SK-N-SH (cell line): ENCODE measurements around the gene PRKCA. TPM values are rescaled to one million over a fixed set of nuclear protein-coding genes. Genes with fewer than 3 reads are reported as not detected.

ENCODE experiments used
- CTCF ChIA-PET: fragments of 300-600, 350-600 bp; formaldehyde crosslinking; extraction: SDS; loops from one replicate; lab custom pipeline; 2021; lab: Yijun Ruan, JAX
- POLR2A ChIA-PET: fragments of 350-600 bp; sonication (Branson Sonifier 250); formaldehyde crosslinking; extraction: SDS; loops from one replicate; lab custom pipeline; 2020; ENCODE audit warnings: antibody characterized with exemption, inconsistent platforms; lab: Yijun Ruan, JAX
- DNase-seq: peaks from one replicate; pipeline ENCODE4 v3.0.0; 2012
- H2AFZ ChIP-seq: fragments of 200-600 bp; sonication (generic); 2 replicates; pipeline ENCODE4 v1.8.1; 2016; ENCODE audit warnings: antibody characterized with exemption, mild to moderate bottlenecking, low read depth
- H3F3A ChIP-seq: fragments of 200-600 bp; sonication (generic); replicated peaks from 2 replicates; pipeline ENCODE3; 2016; ENCODE audit warnings: antibody characterized with exemption, mild to moderate bottlenecking; ENCODE audit not compliant: insufficient read depth
- H3K27ac ChIP-seq, 2 experiments: fragments of 200-500 bp in 1 of 2; fragments of 200-600 bp in 1 of 2; sonication (Bioruptor generic) in 1 of 2; sonication (generic), shearing (Covaris generic) in 1 of 2; 2 replicates each; pipeline versions ENCODE4 v1.5.1 to v1.6.1; 2014 to 2016; ENCODE audit warnings: low read depth in 2 of 2, inconsistent platforms in 1 of 2, low read length in 1 of 2, mild to moderate bottlenecking in 1 of 2, mixed read lengths in 1 of 2
- H3K27me3 ChIP-seq: fragments of 200-600 bp; sonication (generic), shearing (Covaris generic); 2 replicates; pipeline ENCODE4 v1.6.1; 2016; ENCODE audit warnings: mixed run types; ENCODE audit not compliant: insufficient read depth
- H3K36me3 ChIP-seq, 2 experiments: fragments of 200-500 bp in 1 of 2; fragments of 200-600 bp in 1 of 2; sonication (Bioruptor generic) in 1 of 2; sonication (generic) in 1 of 2; replicated peaks in 1 of 2; 2 replicates each; pipeline versions ENCODE3 to v1.5.1; 2014 to 2016; ENCODE audit warnings: low read length in 1 of 2, mild to moderate bottlenecking in 1 of 2; ENCODE audit not compliant: insufficient read depth in 2 of 2, control insufficient read depth in 1 of 2
- H3K4me1 ChIP-seq, 2 experiments: fragments of 200-500 bp in 1 of 2; fragments of 200-600 bp in 1 of 2; sonication (Bioruptor generic) in 1 of 2; sonication (generic), shearing (Covaris generic) in 1 of 2; 2 replicates each; pipeline versions ENCODE4 v1.5.1 to v1.6.1; 2014 to 2016; ENCODE audit warnings: low read depth in 1 of 2, low read length in 1 of 2, mixed run types in 1 of 2; ENCODE audit not compliant: insufficient read depth in 2 of 2, control insufficient read depth in 1 of 2
- H3K4me2 ChIP-seq: fragments of 200-600 bp; sonication (generic), shearing (Covaris generic); 2 replicates; pipeline ENCODE4 v1.6.1; 2017; ENCODE audit warnings: mixed run types
- H3K4me3 ChIP-seq, 2 experiments: fragments of 200-500 bp in 1 of 2; fragments of 200-600 bp in 1 of 2; sonication (Bioruptor generic) in 1 of 2; sonication (generic), shearing (Covaris generic) in 1 of 2; 2 replicates each; pipeline versions ENCODE4 v1.5.1 to v1.8.1; 2014 to 2016; ENCODE audit warnings: low read depth in 2 of 2, inconsistent platforms in 1 of 2, low read length in 1 of 2, mild to moderate bottlenecking in 1 of 2, mixed read lengths in 1 of 2, moderate library complexity in 1 of 2
- H3K79me2 ChIP-seq: fragments of 200-600 bp; sonication (generic); 2 replicates; pipeline ENCODE4 v1.8.1; 2017; ENCODE audit warnings: mild to moderate bottlenecking; ENCODE audit not compliant: insufficient read depth
- H3K9ac ChIP-seq: fragments of 200-600 bp; sonication (generic); 2 replicates; pipeline ENCODE4 v1.6.1; 2017; ENCODE audit warnings: mixed run types
- H3K9me2 ChIP-seq: fragments of 200-600 bp; sonication (generic); 2 replicates; pipeline ENCODE4 v1.6.1; 2017; ENCODE audit warnings: mixed run types
- H3K9me3 ChIP-seq: fragments of 200-600 bp; sonication (generic); 2 replicates; pipeline ENCODE4 v1.6.1; 2017; ENCODE audit warnings: mixed run types, mild to moderate bottlenecking, moderate library complexity
- H4K20me1 ChIP-seq: fragments of 200-600 bp; sonication (generic); 2 replicates; pipeline ENCODE4 v1.6.1; 2017; ENCODE audit warnings: mild to moderate bottlenecking, mixed run types; ENCODE audit not compliant: insufficient read depth
- CHD2 ChIP-seq: fragments of 150-350 bp; IDR thresholded peaks from 2 replicates; pipeline ENCODE4 v1.6.1; 2018; ENCODE audit warnings: low read length; ENCODE audit not compliant: partially characterized antibody
- EP300 ChIP-seq, 2 experiments: IDR thresholded peaks; 2 replicates each; pipeline versions ENCODE4 v1.4.0 to v1.6.1; 2012; ENCODE audit warnings: borderline replicate concordance in 1 of 2, low read depth in 1 of 2, low read length in 1 of 2
- FOSL2 ChIP-seq: IDR thresholded peaks from 2 replicates; pipeline ENCODE4 v1.4.0; 2012; ENCODE audit warnings: low read depth, mild to moderate bottlenecking, moderate library complexity, borderline replicate concordance
- FOXJ3 ChIP-seq: sonication (generic); formaldehyde crosslinking; IDR thresholded peaks from 2 replicates; pipeline ENCODE4 v1.5.1; 2020; ENCODE audit warnings: mild to moderate bottlenecking, missing genetic modification reagents
- GABPA ChIP-seq: IDR thresholded peaks from 2 replicates; pipeline ENCODE4 v1.4.0; 2012; ENCODE audit warnings: low read depth, mild to moderate bottlenecking
- IRF3 ChIP-seq: fragments of 150-350 bp; IDR thresholded peaks from 2 replicates; pipeline ENCODE4 v1.6.1; 2016; ENCODE audit warnings: mild to moderate bottlenecking, low read depth, low read length
- NRF1 ChIP-seq: IDR thresholded peaks from 2 replicates; pipeline ENCODE4 v1.6.1; 2012; ENCODE audit warnings: low read depth, mild to moderate bottlenecking, low read length
- PBX3 ChIP-seq: IDR thresholded peaks from 2 replicates; pipeline ENCODE4; 2012
- POLR2AphosphoS5 ChIP-seq: IDR thresholded peaks from 2 replicates; pipeline ENCODE4 v1.6.1; 2012; ENCODE audit warnings: low read depth, low read length
- RCOR1 ChIP-seq: fragments of 150-350 bp; IDR thresholded peaks from 2 replicates; pipeline ENCODE4 v1.6.1; 2017; ENCODE audit warnings: antibody characterized with exemption, low read length
- RFX5 ChIP-seq: IDR thresholded peaks from 2 replicates; pipeline ENCODE4 v1.6.1; 2012; ENCODE audit warnings: mild to moderate bottlenecking, improper control_type of control experiment, low read length
- RXRA ChIP-seq: IDR thresholded peaks from 2 replicates; pipeline ENCODE4 v1.4.0; 2012; ENCODE audit warnings: low read depth, mild to moderate bottlenecking, borderline replicate concordance
- SMC3 ChIP-seq: IDR thresholded peaks from 2 replicates; pipeline ENCODE4 v1.6.1; 2012; ENCODE audit warnings: low read depth, low read length, improper control_type of control experiment
- TAF1 ChIP-seq: IDR thresholded peaks from 2 replicates; pipeline ENCODE4 v1.6.1; 2012; ENCODE audit warnings: low read depth, mild to moderate bottlenecking, low read length, moderate library complexity, borderline replicate concordance
- TEAD4 ChIP-seq: IDR thresholded peaks from 2 replicates; pipeline ENCODE4 v1.4.0; 2012; ENCODE audit warnings: mild to moderate bottlenecking, borderline replicate concordance; ENCODE audit not compliant: insufficient read depth
- USF1 ChIP-seq: IDR thresholded peaks from 2 replicates; pipeline ENCODE4 v1.4.0; 2012; ENCODE audit warnings: low read depth, borderline replicate concordance
- USF2 ChIP-seq: fragments of 150-350 bp; IDR thresholded peaks from 2 replicates; pipeline ENCODE4 v1.6.1; 2017; ENCODE audit warnings: antibody characterized with exemption, low read length, low read depth, borderline replicate concordance
- ZBTB33 ChIP-seq: IDR thresholded peaks from 2 replicates; pipeline ENCODE4 v1.4.0; 2012; ENCODE audit warnings: low read depth, borderline replicate concordance
- WGBS: methylation state at CpG from one replicate; pipeline ENCODE4 v1.1.6; 2017; ENCODE audit warnings: low lambda C conversion rate; 5-methylcytosine and 5-hydroxymethylcytosine counted together
- polyA plus RNA-seq, 3 experiments: library from polyadenylated mRNA; depleted of rRNA; stranded (reverse); fragments of >200 nt; gene quantifications; 2 replicates each; pipeline ENCODE4 v1.2.3, GENCODE V29; 2012

The PRKCA gene
- polyA plus RNA-seq, 1 of the 3 experiments (the other 2 are of a cell fraction) = 108 TPM

GRCh38 chr17:66459811-66460270 lies 157.4 kb downstream of the PRKCA start (continued):
- TF ChIP-seq USF1 = 0 out of 2 replicates have a peak, but pooled peaks have one; percentile 14
- no peak for TF ChIP-seq USF2
- TF ChIP-seq SMC3 = no peak
- peak; percentile 99 for TF ChIP-seq FOSL2
- peak; percentile 75; the same call in 1 of the 2 replicates for TF ChIP-seq POLR2AphosphoS5
- no peak for TF ChIP-seq CHD2
- TF ChIP-seq TEAD4 = peak; percentile 86
- no peak for TF ChIP-seq RFX5
- TF ChIP-seq RCOR1 = no peak
- TF ChIP-seq FOXJ3 (CRISPR knock-in tag) = no peak

GRCh38 chr17:66460558-66460957 lies 158.1 kb downstream of the PRKCA start:
- no peaks in the 10 kb centered on the region for H3K27me3 ChIP-seq
- H3K9me3 ChIP-seq = no peaks in the 10 kb centered on the region
- CTCF ChIA-PET = interaction anchor here (0.6 to 1.1 kb wide), 3 partner anchors 15 to 329 kb away, joined by 3 read pairs; no protein-coding TSS in a partner anchor
- H2AFZ ChIP-seq = no peak overlapping the region
- H3K9me2 ChIP-seq = no peaks in the 10 kb centered on the region
- H3K27ac ChIP-seq = peak overlapping the region; percentile 75 to 93
- peaks cover 91% of the 10 kb centered on the region for H3K79me2 ChIP-seq
- peaks cover 12 to 54% of the 10 kb centered on the region in 2 experiments for H3K4me1 ChIP-seq
- WGBS = 94% methylated on average over 6 of the region's 6 CpGs
- H3K4me3 ChIP-seq = no peak overlapping the region
- H3K9ac ChIP-seq = peak overlapping the region; percentile 47; the same call in 1 of the 2 replicates
- TF ChIP-seq EP300 (IDR thresholded peaks at IDR 0.05; ENCODE audit: borderline replicate concordance in 1 of 2, low read depth in 1 of 2, low read length in 1 of 2) (no peak), CHD2 (no peak), IRF3 (no peak), TAF1 (no peak), FOSL2 (no peak), POLR2AphosphoS5 (no peak), GABPA (no peak), RCOR1 (no peak), NRF1 (no peak), ZBTB33 (no peak), RXRA (no peak), PBX3 (no peak)
- TF ChIP-seq, all 33 proteins: peak for 0
- H3F3A ChIP-seq = peaks cover 56% of the 10 kb centered on the region
- H4K20me1 ChIP-seq = no peaks in the 10 kb centered on the region
- H3K4me2 ChIP-seq = peak overlapping the region; percentile 66
- peaks cover 9 to 18% of the 10 kb centered on the region in 2 experiments for H3K36me3 ChIP-seq
- POLR2A ChIA-PET = no interaction called here
- no peak for DNase-seq
